ENCODE results near the gene PZP.

The PZP gene

DNA sequence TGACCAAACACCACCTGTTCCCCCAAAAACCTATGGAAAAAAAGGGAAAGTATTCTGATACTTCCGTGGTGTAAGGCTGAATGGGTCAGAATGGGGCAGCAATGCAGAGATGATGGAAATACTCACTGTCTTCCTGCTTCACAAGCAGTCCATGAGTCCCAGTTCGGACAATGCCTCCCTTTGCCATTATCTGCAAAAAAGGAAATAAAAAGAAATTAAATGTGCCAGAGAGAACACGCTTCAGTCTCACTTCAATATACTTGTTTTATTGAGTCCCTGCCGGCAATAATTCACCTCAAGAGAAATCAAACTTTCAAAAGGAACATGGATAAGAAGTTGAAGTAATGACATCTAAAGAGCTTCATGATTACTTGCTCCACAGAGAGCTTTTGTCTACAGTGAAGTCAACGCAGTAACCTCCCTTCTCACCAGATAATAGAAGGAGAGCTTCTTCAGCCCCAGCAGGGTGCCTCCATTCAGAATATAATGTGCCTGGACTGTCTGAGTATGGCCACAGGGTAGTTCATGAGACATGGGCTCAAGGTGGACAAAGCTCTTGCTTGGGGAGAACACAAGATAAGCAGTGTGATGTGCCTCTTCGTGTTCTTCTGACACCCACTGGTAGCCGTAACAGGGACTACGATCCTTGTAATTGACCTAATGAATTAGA is 107.0 kb downstream of the PZP start:
- no peak for DNase-seq

DNA sequence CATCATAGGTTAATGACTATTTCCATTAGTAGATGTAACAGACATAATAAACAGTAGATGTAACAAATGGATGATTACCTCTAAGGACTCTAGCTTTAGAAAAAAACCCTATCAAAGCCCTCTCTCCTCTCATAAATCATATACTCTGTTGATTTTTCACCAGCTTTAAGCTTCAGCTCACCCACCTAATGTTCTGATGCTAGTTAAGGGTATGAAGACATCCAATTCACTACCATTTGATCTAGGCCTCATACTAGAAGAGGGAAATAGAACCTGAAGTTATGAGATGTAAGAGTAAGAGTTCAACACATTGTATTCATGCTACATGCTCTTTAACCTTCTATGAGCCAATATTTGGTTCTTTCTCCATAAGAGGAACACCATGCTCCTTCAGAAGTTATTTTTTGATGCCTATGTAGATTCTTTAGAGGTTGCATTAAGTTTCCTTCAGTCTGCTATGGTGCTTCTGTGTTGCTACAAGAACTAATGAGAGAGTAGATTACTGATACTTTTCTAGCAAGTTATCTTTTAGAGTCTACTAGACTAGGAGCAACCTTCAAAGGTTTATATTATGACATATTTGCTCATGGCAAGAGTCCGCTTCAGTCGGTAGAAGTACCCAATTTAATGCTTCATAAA is 108.5 kb downstream of the PZP start:
- no peak for DNase-seq
